Fibroblast of the conjunctiva (primary cell): ENCODE data around the gene LILRB5.
A peak's percentile ranks its signal among the peaks of the same experiment; 100 is the strongest.
"Not testable (repeated sequence)": the region's sequence is repeated elsewhere in the genome, so short reads cannot be mapped to it uniquely, and the experiment has no call there.

Experiments used
- DNase-seq: peaks from one replicate; pipeline ENCODE4 v3.0.0-alpha.2; 2010; ENCODE audit warnings: low read depth

Gene LILRB5

DNA sequence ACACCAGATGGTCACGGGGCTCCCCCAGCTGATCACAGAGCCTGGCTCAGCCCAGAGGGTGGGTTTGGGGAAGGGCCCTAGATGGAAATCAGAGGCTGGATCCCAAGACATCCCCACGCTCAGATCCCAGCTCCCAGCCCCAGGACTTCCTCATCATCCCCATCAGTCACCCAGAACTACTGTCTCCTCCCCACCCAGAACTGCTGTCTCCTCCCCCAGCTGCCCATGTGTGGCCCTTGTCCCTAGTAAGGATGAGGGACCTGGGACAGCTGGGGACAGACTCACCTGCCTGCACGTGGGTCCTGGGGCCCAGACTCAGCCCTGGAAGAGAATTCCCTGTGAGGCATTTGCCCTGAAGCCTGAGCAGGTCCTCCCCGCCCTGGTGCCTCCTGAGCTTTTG is 14.8 kb downstream of the LILRB5 start:
- DNase-seq, result not testable (repeated sequence)

- DNase-seq, result not testable (repeated sequence)
These were observed 16.4 kb downstream of the LILRB5 start for GRCh38 chr19:54240372-54241336.

GRCh38 chr19:54239491-54240371 is 17.3 kb downstream of the LILRB5 start:
- DNase-seq, result not testable (repeated sequence)

- no peak for DNase-seq
These were observed 23.1 kb downstream of the LILRB5 start for GRCh38 chr19:54233941-54234340.

DNA sequence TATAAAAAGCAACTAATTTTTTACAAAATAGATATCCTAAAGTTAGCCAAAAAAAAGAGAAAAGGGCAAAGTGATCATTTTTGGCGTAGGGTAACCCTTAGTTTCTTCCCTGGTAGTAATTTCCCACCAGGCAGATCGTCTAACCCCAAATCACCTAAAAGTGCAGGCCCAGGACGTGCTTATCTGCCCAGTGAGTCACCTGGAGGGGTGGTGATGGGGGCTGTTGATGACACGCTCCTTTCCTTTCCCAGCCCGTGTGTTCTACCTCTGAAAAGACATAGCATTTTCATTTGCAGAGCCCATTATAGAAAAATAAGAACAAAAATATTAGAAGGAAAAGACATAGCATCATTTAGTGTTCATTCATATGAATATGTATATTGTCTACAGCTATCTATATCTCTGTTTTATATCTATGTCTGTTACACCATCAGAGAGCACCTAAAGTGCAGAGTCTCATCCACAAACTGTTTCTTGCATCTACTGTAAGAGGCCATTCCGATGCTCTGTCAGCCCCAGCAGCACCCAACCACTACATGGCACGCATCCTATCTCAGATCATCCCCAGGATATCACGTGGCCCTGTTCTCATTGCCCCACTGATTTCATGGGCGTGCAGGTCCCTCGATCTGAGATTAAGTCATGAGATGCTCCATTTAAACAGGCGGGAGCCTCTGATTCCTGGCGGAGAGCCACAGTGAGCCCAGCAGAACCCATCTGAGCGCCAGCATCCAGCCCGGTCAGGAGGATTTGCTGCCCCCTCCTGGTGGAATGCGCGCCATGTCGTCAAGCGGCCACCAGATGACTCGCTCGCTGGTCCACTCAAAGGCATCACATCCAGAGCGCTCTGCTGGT is 25.8 kb downstream of the LILRB5 start:
- DNase-seq, result peak; percentile 71

DNA sequence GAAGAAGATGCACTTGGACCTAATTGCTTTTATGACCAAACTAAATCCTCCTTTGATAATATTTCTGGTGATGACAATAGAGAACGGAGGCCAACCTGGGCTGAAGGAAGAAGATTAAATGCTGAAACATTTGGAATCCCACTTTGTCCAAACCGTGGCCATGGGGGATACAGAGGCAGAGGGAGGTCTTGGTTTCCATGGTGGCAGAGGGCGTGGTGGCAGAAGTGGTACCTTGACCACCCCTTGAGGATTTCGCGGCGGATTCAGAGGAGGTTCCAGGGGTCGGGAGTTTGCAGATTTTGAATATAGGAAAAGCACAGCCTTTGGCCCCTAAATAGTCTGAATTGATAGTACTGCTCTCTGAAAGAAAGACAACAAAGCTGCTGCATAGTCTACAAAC is 27.0 kb downstream of the LILRB5 start:
- no peak for DNase-seq

DNA sequence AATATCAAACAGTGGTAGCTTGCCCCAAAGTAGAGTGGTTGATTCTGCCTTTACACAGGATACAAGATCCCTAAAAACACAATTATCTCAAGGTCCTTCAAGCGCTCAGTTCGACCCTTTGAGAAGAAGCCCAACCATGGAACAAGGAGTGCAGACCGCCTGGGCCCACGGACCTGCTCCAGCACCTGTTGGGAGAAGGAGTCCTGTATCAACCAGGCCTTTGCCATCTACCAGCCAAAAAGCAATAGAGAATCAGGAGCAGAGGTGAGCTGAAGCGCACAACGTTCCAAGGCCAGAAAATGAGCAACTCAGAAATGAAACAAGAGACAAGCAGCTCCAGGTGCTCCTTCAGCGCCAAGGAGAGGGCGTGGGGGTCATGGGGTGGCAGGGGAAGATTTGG is 27.9 kb downstream of the LILRB5 start:
- DNase-seq, result no peak

DNA sequence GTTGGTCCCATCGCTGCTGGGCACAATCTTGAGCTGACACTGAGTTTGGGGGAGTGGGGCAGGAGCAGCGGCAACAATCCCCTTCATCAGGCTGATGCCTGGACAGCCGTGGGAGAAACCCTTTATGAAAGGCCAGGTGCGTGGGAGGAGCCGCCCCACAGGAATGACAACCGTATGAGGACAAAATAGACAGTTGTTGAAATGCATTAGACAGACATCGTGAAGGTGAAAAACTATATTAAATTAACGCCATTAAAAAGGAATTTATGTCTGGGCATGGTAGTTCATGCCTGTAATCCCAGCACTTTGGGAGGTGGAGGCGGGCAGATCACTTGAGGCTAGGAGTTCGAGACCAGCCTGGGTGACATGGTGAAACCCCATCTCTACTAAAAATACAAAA is 32.5 kb downstream of the LILRB5 start:
- not testable (repeated sequence) for DNase-seq

GRCh38 chr19:54223937-54224281 is 33.2 kb downstream of the LILRB5 start:
- not testable (repeated sequence) for DNase-seq

GRCh38 chr19:54223277-54223936 is 33.7 kb downstream of the LILRB5 start:
- DNase-seq, result not testable (repeated sequence)

DNA sequence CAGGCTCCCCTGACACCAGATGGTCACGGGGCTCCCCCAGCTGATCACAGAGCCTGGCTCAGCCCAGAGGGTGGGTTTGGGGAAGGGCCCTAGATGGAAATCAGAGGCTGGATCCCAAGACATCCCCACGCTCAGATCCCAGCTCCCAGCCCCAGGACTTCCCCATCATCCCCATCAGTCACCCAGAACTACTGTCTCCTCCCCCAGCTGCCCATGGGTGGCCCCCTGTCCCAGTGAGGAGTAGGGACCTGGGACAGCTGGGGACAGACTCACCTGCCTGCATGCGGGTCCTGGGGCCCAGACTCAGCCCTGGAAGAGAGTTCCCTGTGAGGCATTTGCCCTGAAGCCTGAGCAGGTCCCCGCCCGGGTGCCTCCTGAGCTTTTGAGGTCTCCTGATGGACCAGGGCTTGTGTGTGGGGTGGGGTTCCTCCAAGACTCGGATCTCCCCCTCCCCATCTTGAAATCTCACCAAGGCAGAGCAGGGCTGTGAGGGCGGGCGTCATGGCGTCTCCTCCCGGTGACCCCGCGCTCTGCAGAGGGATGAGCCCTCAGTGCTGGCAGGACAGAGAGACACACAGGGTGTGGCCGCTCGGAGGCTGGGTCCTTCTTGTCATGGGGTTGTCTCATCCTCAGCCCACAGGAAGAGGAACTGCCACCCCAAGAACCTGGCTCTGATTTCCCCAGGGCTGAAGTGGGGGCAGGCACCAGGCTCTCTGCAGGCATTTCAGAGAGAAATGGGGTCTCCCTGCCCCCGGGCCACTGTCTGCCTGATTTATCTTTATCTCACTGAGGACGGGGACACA is 34.4 kb downstream of the LILRB5 start, which contains the start of gene LILRB3:
Gene LILRB3, minus strand, starts transcription at position 534 of the 803 bp plus-strand sequence. Its CDS starts 31 bp downstream, at position 503.
- DNase-seq, result not testable (repeated sequence)

DNA sequence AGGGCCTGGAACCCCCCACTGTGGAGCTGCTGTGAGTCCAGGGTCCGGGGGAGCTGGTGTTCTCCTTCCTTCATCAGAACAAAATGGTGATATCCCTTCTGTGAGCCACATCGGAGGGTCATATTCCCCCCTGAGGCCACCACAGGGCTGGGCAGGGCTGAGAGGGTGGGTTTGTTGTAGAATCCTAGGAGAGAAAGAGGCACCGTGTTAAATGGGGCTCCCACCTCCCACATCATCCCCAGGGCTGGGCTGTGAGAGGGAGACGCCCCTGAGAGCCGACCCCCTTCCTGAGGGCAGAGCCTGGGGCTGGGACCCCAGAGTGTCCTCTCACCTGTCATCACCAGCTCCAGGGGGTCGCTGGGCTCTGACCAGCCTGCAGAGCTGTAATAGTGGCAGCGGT is 35.1 kb downstream of the LILRB5 start:
- DNase-seq, result not testable (repeated sequence)

DNA sequence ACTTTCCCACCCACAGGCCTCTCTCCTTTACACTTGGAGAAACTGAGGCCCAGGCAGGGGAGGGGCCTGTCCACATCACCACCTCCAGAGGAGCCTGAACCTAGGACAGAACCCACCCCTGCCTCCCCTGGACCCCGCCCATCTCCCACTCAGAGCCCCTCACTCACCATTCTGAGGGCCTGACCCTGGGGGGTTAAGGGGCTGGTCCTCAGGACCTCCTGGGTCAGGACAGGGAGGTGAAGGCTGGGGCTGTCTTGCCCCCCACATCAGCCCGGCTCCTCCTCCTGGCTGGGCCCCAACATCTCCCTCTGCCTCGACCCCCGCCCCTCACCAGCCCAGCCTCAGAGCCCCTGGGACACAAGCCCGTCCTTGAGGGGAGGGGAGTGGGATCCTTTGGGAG is 37.4 kb downstream of the LILRB5 start:
- DNase-seq, result not testable (repeated sequence)

DNA sequence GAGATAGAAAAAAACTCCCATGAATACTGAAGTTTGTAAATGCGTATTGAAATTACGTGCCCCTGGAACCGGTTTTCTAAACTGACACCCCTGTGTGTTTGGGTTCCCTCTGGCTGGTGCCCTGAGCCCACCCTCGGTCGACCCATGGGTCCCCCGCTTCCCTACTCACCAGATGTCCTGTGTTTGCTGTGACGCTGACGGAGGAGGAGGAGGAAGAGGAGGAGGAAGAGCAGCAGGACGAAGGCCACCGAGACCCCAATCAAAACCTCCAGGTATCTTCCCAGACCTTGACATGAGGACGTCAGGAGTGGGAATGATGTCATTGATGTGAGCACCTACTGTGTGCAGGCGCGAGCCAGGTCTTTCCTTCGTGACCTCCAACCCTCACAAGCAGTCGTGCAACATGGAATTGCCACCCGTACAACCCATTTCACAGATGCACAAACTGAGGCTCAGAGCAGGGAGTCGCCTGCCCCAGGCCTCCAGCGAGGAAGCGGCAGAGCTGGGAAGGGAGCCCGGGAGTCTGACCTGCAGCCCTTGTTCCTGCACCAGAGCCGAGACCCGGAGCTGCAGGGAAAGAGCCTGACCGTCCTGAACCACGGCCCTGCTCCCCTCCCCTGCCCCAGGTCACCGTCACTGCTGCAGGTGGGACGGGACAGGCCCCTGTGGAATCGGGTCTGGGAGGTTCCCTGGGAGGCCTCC is 38.0 kb downstream of the LILRB5 start:
- DNase-seq, result no peak

GRCh38 chr19:54218259-54218658 is 38.8 kb downstream of the LILRB5 start:
- DNase-seq, result no peak

GRCh38 chr19:54217517-54218247 is 39.4 kb downstream of the LILRB5 start:
- DNase-seq, result not testable (repeated sequence)

DNA sequence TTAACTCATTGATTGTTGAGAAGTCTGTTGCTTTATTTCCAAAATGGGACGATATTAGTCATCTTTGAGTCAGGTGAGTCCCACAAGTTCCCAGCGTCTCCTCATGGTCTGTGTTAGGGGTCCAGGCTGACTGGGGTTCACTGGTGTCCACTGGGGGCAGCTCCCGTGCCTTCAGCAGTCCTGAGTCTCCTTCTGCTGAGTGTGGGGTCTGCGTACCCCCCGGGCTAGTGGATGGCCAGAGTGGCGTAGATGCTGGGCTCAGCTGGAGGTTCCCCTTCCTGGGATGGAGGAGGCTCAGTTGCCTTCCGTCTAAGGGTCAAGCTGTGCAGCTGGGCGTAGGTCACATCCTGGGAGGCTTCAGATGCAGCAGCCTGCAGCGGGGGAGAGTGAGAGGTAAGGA is 40.2 kb downstream of the LILRB5 start:
- DNase-seq, result no peak

DNA sequence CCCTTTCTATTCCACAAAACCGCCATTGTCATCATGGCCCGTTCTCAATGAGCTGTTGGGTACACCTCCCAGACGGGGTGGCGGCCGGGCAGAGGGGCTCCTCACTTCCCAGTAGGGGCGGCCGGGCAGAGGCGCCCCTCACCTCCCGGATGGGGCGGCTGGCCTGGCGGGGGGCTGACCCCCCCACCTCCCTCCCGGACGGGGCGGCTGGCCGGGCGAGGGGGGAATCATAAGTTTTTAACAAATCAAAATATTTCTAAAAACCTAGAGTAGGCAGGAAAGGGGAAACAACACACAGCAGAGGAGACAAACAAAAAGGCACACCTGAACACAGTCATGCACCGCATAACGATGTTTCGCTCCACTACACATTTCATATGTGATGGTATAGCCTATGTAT is 42.3 kb downstream of the LILRB5 start:
- DNase-seq, result not testable (repeated sequence)

DNA sequence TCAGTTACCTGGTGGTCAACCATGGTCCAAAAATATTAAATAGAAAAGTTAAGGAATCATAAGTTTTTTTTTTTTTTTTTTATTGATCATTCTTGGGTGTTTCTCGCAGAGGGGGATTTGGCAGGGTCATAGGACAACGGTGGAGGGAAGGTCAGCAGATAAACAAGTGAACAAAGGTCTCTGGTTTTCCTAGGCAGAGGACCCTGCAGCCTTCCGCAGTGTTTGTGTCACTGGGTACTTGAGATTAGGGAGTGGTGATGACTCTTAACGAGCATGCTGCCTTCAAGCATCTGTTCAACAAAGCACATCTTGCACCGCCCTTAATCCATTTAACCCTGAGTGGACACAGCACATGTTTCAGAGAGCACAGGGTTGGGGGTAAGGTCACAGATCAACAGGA is 42.9 kb downstream of the LILRB5 start:
- not testable (repeated sequence) for DNase-seq
